HepG2 (cell line): Measurements from ENCODE around the gene ITIH3. TPM values are rescaled to one million over a fixed set of nuclear protein-coding genes. Genes with fewer than 3 reads are reported as not detected.

ENCODE experiments used
- HDAC2 ChIP-seq: sonication (generic); formaldehyde crosslinking; IDR thresholded peaks from 2 replicates; pipeline ENCODE4 v1.4.0; 2020; ENCODE audit warnings: missing genetic modification reagents
- HNRNPL ChIP-seq: fragments of 200-400 bp; formaldehyde crosslinking; IDR thresholded peaks from 2 replicates; pipeline ENCODE4 v1.6.1; 2017; ENCODE audit warnings: mild to moderate bottlenecking, low read depth, low read length
- MTA1 ChIP-seq: sonication (generic); formaldehyde crosslinking; IDR thresholded peaks from 2 replicates; pipeline ENCODE4 v1.4.0; 2020; ENCODE audit warnings: missing genetic modification reagents, mild to moderate bottlenecking, borderline replicate concordance
- MXI1 ChIP-seq: IDR thresholded peaks from 3 replicates; pipeline ENCODE4 v1.6.1; 2012; ENCODE audit warnings: low read depth, low read length, inconsistent platforms, borderline replicate concordance
- RNF2 ChIP-seq: fragments of 450-650 bp; conservative IDR thresholded peaks from 2 replicates; pipeline ENCODE4 v1.6.1; 2016; ENCODE audit warnings: low read depth
- SOX6 ChIP-seq, 2 experiments: fragments of 450-650 bp in 1 of 2; sonication (generic) in 1 of 2; formaldehyde crosslinking in 1 of 2; IDR thresholded peaks; 2 replicates each; pipeline versions ENCODE4 v1.4.0 to v1.6.1; 2017 to 2020; ENCODE audit warnings: antibody characterized with exemption in 1 of 2, mild to moderate bottlenecking in 1 of 2, missing genetic modification reagents in 1 of 2
- SP4 ChIP-seq: sonication (generic); formaldehyde crosslinking; IDR thresholded peaks from 2 replicates; pipeline ENCODE4 v1.8.1; 2023; ENCODE audit warnings: mild to moderate bottlenecking, missing genetic modification reagents
- SYNCRIP ChIP-seq: fragments of 200-400 bp; formaldehyde crosslinking; IDR thresholded peaks from 2 replicates; pipeline ENCODE4 v1.6.1; 2018; ENCODE audit warnings: mild to moderate bottlenecking, low read depth, low read length; ENCODE audit not compliant: insufficient read depth
- TARDBP ChIP-seq: sonication (generic); formaldehyde crosslinking; IDR thresholded peaks from 2 replicates; pipeline ENCODE4 v1.8.0; 2022; ENCODE audit warnings: mild to moderate bottlenecking, missing genetic modification reagents
- ZNF660 ChIP-seq: sonication (generic); formaldehyde crosslinking; IDR thresholded peaks from 2 replicates; pipeline ENCODE4 v1.5.1; 2020; ENCODE audit warnings: mild to moderate bottlenecking, low read depth, missing genetic modification reagents, borderline replicate concordance
- ZNF773 ChIP-seq: sonication (generic); formaldehyde crosslinking; IDR thresholded peaks from 2 replicates; pipeline ENCODE4 v1.4.0; 2020; ENCODE audit warnings: missing genetic modification reagents, borderline replicate concordance
- polyA plus RNA-seq, 8 experiments: library from polyadenylated mRNA; depleted of rRNA in 3 of 8; stranded (reverse) in 7 of 8; unstranded in 1 of 8; fragments of >200 nt; fragmentation: Illumina TruSeq in 4 of 8; extraction: Trizol in 4 of 8; gene quantifications; 2 replicates each; pipeline versions ENCODE4 v1.2.1 to v1.2.3, GENCODE V29; 2011 to 2016; ENCODE audit warnings: low read depth in 4 of 8, missing spikeins in 1 of 8, mixed read lengths in 1 of 8; ENCODE audit not compliant: insufficient read depth in 1 of 8
- total RNA-seq, 5 experiments: library from RNA; depleted of rRNA; stranded (reverse); fragments of >200 nt; fragmentation: Illumina TruSeq; extraction: Trizol; gene quantifications; 2 replicates each; pipeline ENCODE4 v1.2.3, GENCODE V29; 2016; ENCODE audit warnings: low read depth in 1 of 5
- TF ChIP-seq, protein P1 (sequence below): sonication (generic); formaldehyde crosslinking; IDR thresholded peaks from 2 replicates; pipeline ENCODE4 v1.4.0; 2020; ENCODE audit warnings: missing genetic modification reagents
- TF ChIP-seq, protein P2 (sequence below): sonication (generic); formaldehyde crosslinking; conservative IDR thresholded peaks from 2 replicates; pipeline ENCODE4 v1.4.0; 2020; ENCODE audit warnings: mild to moderate bottlenecking, missing genetic modification reagents, moderate library complexity
- TF ChIP-seq, protein P3 (sequence below): sonication (generic); formaldehyde crosslinking; IDR thresholded peaks from 2 replicates; pipeline ENCODE4 v1.9.0; 2021; ENCODE audit warnings: missing genetic modification reagents, borderline replicate concordance
- TF ChIP-seq, protein P4 (sequence below): sonication (generic); formaldehyde crosslinking; IDR thresholded peaks from 2 replicates; pipeline ENCODE4 v1.4.0; 2020; ENCODE audit warnings: missing genetic modification reagents
- TF ChIP-seq, protein P5 (sequence below): IDR thresholded peaks from 2 replicates; pipeline ENCODE4 v1.6.1; 2016; ENCODE audit warnings: low read depth, borderline replicate concordance
- TF ChIP-seq, protein P6 (sequence below): IDR thresholded peaks from 2 replicates; pipeline ENCODE4 v1.6.1; 2012; ENCODE audit warnings: inconsistent platforms

Gene ITIH3
- total and polyA plus RNA-seq, 2 of the 13 experiments (the other 11 are each of a cell fraction or from before 2014, with no cell fraction given): 105 to 632 TPM

DNA sequence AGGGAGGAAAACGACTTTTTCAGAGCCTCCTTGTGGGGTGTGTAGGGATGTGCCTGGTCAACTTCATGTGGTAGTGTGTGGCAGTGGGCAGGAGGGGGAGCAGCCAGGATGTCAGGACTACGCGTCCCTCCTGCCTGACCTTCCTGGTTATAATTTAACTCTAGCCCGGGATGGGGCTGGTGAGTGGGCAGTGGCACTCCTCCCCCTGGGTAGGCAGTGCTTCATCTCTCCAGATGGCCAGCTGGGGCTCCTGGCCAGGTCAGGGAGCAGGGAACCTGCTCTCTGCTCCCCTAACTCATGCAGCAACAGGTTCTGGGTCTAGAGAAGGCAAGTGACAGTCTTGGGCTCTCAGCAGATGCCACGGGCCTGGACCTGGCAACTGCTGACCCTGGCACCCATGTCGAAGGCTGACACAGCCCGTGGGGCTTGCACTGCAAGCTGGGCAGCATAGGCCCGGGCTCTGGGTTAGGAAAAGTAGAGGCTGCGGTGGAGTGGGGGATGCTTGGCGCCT, 33.3 kb downstream of the ITIH3 start (continued):
- TF ChIP-seq, protein P1, sequence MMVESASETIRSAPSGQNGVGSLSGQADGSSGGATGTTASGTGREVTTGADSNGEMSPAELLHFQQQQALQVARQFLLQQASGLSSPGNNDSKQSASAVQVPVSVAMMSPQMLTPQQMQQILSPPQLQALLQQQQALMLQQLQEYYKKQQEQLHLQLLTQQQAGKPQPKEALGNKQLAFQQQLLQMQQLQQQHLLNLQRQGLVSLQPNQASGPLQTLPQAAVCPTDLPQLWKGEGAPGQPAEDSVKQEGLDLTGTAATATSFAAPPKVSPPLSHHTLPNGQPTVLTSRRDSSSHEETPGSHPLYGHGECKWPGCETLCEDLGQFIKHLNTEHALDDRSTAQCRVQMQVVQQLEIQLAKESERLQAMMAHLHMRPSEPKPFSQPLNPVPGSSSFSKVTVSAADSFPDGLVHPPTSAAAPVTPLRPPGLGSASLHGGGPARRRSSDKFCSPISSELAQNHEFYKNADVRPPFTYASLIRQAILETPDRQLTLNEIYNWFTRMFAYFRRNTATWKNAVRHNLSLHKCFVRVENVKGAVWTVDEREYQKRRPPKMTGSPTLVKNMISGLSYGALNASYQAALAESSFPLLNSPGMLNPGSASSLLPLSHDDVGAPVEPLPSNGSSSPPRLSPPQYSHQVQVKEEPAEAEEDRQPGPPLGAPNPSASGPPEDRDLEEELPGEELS (CRISPR knock-in tag): peak; percentile 39; the same call in 1 of the 2 replicates
- TF ChIP-seq SOX6 (IDR thresholded peaks at IDR 0.05) (no peak), SOX6 (CRISPR knock-in tag; IDR thresholded peaks at IDR 0.05) (peak; percentile 45), SP4 (CRISPR knock-in tag) (peak; percentile 58; the same call in 1 of the 2 replicates), HNRNPL (peak; percentile 93; the same call in 1 of the 2 replicates), RNF2 (no peak), ZNF660 (no peak), HDAC2 (CRISPR knock-in tag) (peak; percentile 65; the same call in 1 of the 2 replicates), SYNCRIP (no peak), ZNF773 (CRISPR knock-in tag) (no peak), TARDBP (peak; percentile 86; the same call in 1 of the 2 replicates), MXI1 (peak; percentile 23; the same call in 1 of the 3 replicates), MTA1 (CRISPR knock-in tag) (peak; percentile 42; the same call in 1 of the 2 replicates)
- TF ChIP-seq, protein P2, sequence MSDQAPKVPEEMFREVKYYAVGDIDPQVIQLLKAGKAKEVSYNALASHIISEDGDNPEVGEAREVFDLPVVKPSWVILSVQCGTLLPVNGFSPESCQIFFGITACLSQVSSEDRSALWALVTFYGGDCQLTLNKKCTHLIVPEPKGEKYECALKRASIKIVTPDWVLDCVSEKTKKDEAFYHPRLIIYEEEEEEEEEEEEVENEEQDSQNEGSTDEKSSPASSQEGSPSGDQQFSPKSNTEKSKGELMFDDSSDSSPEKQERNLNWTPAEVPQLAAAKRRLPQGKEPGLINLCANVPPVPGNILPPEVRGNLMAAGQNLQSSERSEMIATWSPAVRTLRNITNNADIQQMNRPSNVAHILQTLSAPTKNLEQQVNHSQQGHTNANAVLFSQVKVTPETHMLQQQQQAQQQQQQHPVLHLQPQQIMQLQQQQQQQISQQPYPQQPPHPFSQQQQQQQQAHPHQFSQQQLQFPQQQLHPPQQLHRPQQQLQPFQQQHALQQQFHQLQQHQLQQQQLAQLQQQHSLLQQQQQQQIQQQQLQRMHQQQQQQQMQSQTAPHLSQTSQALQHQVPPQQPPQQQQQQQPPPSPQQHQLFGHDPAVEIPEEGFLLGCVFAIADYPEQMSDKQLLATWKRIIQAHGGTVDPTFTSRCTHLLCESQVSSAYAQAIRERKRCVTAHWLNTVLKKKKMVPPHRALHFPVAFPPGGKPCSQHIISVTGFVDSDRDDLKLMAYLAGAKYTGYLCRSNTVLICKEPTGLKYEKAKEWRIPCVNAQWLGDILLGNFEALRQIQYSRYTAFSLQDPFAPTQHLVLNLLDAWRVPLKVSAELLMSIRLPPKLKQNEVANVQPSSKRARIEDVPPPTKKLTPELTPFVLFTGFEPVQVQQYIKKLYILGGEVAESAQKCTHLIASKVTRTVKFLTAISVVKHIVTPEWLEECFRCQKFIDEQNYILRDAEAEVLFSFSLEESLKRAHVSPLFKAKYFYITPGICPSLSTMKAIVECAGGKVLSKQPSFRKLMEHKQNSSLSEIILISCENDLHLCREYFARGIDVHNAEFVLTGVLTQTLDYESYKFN (CRISPR knock-in tag): peak; percentile 39; the same call in 1 of the 2 replicates
- TF ChIP-seq, protein P3, sequence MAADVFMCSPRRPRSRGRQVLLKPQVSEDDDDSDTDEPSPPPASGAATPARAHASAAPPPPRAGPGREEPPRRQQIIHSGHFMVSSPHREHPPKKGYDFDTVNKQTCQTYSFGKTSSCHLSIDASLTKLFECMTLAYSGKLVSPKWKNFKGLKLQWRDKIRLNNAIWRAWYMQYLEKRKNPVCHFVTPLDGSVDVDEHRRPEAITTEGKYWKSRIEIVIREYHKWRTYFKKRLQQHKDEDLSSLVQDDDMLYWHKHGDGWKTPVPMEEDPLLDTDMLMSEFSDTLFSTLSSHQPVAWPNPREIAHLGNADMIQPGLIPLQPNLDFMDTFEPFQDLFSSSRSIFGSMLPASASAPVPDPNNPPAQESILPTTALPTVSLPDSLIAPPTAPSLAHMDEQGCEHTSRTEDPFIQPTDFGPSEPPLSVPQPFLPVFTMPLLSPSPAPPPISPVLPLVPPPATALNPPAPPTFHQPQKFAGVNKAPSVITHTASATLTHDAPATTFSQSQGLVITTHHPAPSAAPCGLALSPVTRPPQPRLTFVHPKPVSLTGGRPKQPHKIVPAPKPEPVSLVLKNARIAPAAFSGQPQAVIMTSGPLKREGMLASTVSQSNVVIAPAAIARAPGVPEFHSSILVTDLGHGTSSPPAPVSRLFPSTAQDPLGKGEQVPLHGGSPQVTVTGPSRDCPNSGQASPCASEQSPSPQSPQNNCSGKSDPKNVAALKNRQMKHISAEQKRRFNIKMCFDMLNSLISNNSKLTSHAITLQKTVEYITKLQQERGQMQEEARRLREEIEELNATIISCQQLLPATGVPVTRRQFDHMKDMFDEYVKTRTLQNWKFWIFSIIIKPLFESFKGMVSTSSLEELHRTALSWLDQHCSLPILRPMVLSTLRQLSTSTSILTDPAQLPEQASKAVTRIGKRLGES (CRISPR knock-in tag): no peak
- TF ChIP-seq, protein P4, sequence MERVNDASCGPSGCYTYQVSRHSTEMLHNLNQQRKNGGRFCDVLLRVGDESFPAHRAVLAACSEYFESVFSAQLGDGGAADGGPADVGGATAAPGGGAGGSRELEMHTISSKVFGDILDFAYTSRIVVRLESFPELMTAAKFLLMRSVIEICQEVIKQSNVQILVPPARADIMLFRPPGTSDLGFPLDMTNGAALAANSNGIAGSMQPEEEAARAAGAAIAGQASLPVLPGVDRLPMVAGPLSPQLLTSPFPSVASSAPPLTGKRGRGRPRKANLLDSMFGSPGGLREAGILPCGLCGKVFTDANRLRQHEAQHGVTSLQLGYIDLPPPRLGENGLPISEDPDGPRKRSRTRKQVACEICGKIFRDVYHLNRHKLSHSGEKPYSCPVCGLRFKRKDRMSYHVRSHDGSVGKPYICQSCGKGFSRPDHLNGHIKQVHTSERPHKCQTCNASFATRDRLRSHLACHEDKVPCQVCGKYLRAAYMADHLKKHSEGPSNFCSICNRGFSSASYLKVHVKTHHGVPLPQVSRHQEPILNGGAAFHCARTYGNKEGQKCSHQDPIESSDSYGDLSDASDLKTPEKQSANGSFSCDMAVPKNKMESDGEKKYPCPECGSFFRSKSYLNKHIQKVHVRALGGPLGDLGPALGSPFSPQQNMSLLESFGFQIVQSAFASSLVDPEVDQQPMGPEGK (CRISPR knock-in tag): peak; percentile 84
- TF ChIP-seq, protein P5, sequence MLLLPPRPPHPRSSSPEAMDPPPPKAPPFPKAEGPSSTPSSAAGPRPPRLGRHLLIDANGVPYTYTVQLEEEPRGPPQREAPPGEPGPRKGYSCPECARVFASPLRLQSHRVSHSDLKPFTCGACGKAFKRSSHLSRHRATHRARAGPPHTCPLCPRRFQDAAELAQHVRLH: peak; percentile 64; the same call in 1 of the 2 replicates
- TF ChIP-seq, protein P6, sequence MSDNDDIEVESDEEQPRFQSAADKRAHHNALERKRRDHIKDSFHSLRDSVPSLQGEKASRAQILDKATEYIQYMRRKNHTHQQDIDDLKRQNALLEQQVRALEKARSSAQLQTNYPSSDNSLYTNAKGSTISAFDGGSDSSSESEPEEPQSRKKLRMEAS: peak; percentile 35; the same call in 1 of the 2 replicates
